HT1080 (cell line): ENCODE measurements around the gene FAM20C. TPM values are rescaled to one million over a fixed set of nuclear protein-coding genes. Genes with fewer than 3 reads are reported as not detected.
"Not testable (repeated sequence)": the region's sequence is repeated elsewhere in the genome, so short reads cannot be mapped to it uniquely, and the experiment has no call there.

Source experiments
- DNase-seq: peaks from one replicate; pipeline ENCODE4 v3.0.0-alpha.2; 2015; ENCODE audit warnings: low read depth
- total RNA-seq: library from RNA; depleted of rRNA; stranded (reverse); fragments of >200 nt; shearing (Covaris generic); gene quantifications from 2 replicates; pipeline ENCODE4 v1.2.3, GENCODE V29; 2014

Gene FAM20C
- total RNA-seq, 1 experiment from 2014 or later, result 31.3 TPM

DNA sequence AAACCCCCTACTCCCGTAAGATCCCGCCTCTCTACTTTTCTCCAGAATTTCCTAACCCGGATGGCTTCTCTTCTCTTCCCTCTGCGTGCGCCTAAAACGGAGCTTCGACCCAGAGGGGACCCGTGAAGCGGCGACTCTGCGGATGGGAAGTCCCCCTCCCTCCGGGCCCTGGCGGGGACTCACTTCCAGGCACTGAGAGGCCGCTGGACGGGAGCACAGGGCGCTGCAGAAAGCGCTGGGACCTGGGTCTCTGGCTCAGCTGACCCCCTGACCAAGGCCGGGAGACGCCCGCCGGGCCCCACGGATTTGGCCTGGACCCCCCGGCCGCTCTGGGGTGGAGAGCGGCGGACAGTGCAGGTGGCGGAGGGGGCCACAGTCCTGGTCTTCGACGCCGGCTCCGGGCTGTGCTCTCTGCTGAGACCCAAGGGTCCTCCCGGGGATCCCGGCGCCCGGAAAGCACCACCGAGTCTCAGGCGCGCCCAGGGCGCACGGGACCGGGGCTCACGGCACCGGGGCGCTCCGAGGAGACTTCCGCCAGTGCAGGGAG lies 96.9 kb downstream of the FAM20C start:
- DNase-seq, result no peak

DNA sequence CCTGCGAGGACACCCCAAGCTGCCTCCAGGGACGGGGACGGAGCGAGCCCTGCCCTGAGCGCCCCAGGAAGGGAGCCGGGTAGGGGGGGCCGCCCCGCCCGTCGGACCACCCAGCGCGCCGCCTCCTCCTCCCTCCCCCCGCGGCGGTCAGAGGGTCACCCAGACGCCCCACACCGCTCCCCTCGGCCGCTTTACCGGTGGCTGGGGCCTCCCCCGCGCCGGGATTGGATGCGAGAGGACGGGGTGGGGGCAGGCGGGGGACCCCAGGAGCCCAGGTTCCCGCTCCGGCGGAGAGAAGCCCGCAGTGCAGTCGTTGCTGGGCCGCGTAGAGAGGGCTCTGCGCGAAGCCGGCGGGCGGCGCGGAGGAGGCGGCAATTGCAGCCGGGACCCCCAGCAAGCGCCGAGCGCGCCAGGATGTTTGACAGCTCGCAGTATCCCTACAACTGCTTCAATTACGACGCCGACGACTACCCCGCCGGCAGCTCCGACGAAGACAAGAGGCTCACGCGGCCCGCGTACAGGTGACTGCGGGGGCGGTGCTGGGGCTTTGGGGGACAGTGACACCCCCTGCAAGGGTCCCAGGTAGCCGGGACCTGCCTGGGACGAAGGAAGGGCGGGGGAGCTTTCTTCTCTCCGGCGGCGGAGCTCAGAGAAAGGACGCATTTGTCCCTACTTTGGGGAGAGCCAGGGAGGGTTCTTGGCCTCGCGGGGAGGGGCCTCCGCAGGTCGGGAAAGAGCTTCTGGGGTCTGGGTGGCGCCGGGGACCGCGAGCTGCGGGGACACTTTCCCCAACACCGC lies 97.6 kb downstream of the FAM20C start, which contains the start of gene FOXL3:
Gene FOXL3 (plus strand): TSS at position 415 of the 798 bp plus-strand sequence. CDS start 0 bp downstream, at position 415.
- no peak for DNase-seq

DNA sequence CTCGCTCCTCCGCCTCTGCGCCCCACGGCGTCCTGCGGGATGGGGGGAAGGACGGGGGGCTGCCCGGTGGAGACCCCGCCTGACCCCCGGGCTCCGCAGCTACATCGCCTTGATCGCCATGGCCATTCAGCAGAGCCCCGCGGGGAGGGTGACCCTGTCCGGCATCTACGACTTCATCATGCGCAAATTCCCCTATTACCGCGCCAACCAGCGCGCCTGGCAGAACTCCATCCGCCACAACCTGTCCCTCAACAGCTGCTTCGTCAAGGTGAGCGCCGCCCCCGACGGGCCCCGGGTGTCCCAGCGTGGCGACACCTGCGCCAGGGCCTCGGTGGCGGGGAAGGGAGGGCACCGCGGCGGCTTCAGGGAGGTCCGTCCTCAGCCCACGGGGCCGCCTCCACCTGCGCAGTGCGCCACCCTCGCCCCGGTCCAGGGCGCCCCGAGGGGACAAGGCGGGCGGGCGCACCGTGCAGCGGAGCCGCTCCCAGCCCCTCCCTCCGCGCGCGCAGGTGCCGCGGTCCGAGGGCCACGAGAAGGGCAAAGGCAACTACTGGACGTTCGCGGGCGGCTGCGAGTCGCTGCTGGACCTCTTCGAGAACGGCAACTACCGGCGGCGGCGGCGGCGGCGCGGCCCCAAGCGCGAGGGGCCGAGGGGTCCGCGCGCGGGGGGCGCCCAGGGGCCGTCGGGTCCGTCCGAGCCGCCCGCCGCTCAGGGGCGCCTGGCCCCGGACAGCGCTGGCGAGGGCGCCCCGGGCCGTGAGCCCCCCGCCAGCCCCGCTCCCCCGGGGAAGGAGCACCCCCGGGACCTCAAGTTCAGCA lies 98.4 kb downstream of the FAM20C start:
- DNase-seq, result no peak

DNA sequence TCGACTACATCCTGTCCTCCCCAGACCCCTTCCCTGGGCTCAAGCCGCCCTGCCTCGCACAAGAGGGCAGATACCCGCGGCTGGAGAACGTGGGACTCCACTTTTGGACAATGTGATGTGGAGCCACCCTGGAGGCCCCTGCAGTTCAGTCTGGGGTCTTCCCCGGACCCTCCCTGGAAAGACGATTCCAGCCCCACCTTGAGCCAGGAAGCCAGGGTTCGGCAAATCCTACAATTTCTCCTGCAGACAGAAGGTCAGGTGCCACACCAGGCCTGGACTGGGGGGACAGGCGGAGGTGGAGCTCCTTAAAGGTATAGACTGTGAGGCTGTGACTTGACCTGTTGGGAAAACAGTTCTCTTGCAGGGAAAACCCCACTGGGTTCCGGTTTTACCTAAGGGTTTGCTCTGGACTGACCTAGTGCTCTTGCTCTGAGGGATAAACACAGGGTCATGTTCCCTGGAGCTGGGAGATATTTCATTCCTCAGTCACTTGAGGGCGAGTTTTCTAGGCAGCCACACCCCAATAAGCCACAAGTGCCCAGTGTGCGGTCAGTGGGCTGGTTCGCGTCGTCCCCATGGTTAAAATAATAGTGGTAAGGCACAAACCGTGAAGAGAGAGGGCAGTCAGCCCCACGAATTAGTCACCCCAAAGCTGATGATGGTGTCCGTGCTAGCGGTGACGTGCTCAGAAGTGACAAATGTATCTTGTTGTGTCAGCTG lies 99.2 kb downstream of the FAM20C start:
- DNase-seq, result no peak

DNA sequence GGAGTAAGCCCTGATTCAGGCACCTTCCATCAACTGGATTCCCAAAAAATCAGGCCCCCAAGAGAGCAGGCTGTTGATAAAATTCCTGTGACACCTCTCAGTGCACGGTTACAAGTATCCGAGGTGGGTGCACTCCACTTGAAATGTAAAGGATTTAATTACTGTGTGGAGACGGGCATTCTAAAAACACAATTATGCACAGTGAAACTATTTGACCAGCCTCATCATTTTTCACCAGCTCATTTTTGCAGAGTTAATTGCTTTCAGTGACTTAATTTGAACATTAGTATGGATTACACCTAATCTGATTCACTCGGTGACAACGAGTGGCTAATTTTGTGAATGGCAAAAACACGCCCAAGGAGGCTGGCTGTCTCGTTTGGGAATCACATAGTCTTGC lies 99.9 kb downstream of the FAM20C start:
- no peak for DNase-seq

DNA sequence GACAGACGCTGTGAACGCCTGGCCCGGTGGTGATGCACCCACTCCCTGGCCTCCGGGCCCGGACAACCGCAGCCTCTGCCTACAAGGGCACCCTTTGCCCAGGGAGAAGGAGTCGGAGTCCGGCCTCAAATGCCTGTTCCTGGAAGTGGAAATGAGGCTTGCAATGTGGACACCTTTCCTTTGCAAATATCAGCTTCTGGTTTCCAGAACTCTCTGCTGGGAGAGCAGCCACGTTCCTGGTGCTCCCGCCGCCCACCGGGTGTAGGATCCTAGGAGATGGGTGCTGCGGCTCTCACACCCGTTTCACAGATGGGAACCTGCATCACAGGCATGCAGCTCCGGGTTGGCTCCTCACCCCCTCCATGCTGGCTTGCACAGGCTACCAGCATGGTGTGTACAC lies 100.5 kb downstream of the FAM20C start:
- no peak for DNase-seq

DNA sequence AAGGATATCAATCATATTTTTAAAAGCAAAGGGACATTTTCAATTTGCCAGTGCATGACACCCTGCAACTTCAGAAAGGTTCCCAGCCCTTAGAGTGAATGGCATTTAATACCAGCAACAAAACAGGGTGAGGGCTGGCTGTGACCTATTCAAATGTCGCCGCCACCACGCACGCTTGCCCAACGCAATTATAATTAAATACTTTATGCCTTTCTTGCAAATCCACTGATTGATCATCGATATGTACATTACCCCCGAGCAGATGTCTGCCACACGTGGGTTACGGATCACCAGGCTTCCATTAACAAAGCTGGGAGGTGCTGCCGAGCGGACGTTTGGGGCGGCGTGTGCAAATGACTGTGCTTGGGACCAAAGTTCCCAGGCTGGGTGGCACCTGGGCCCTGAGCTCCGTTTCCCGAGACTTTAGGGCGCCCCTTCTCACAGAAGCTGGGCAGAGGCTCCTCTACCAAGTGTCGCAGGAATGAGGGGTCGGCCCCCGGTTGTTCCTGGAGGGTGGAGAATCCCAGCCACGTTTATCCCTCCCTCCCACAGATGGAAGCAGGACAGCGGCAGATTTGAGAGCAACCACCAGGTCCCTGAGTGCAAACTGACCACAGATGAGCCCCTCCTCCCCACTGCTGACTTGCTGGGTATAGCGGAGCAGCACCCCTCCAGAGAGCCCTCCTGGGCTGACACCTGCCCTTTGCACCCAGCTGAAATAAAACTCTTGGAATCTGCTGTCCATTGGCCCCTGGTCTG lies 101.5 kb downstream of the FAM20C start:
- no peak for DNase-seq

DNA sequence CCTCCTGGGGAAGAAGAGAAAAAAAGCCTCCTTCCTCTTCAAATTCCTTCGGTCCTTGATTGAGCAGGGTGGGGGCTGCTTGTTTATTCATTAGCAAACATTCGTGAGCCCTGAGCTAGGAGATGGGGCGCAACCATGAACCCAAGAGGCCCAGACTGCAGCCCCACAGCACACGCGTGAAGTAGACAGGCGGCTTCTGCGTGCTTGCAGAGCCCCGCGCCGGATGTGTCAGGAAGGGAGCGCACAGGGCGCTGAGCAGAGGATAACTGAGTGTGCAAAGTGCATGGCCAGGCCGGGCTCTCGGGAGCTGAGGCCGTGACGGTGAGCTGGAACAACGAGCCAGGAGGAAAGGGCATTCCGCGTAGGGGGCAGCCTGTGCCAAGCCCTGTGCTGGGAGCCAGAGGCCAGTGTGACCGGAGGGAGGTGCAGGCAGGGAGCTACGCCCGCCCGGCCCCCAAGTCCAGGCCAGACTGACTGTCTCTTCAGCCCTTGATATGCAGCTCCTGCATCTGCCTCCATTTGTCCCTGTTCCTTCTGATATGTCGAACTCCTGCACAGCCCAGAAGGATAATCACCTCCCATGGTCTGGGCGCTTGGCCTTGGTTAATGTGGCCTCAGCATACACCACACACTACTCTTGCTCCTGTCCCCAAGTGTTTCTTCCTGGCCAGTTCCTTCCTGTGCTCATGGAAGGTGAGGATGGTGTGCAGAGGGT lies 102.2 kb downstream of the FAM20C start:
- no peak for DNase-seq

DNA sequence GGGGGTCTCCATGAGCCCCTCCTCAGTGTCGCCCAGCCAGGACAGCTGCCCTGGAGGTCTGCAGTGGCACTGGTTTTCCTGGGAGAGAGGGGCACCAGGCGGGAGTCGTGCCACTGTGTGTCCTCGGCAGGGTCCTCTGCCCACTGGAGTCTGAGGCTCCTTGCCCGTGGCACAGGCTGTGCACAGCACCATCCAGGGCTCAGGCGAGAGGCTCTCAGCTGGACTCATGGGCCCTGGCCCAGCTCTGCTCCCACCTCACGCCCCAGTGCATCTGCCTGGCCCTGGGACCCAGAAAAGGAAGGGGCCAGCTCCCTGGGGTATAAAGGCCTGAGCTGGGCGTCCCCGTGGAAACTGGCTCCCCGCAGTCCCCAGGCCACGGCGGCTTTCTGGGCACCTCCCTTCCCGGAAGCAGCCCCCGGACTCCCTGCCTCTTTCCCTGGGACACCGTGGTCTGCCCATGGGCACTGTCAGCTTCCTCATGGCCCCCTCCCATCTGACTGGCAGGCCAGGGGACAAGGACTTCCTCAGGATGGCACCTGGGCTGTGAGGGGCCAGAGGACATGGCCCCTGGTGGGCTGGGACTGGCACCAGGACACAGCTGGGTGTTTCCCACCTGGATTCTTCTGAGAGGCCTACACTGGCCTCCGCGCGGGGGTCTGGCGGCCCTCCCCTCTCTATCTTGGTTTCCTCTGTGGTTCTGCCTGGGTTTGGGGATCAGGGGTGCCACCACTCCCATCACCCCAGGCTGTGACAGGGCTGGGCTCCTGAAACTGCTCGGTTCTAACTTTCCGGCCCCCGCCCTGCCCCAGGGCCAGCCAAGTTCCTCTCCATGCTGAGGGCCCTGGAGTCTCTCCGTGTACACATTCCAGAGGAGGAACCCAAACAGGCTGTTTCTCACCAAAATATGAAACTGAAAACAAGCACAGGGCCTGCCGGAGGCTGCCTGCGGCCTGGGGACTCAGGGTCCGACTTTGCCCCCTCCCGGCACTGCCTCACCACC lies 103.1 kb downstream of the FAM20C start:
- no peak for DNase-seq

DNA sequence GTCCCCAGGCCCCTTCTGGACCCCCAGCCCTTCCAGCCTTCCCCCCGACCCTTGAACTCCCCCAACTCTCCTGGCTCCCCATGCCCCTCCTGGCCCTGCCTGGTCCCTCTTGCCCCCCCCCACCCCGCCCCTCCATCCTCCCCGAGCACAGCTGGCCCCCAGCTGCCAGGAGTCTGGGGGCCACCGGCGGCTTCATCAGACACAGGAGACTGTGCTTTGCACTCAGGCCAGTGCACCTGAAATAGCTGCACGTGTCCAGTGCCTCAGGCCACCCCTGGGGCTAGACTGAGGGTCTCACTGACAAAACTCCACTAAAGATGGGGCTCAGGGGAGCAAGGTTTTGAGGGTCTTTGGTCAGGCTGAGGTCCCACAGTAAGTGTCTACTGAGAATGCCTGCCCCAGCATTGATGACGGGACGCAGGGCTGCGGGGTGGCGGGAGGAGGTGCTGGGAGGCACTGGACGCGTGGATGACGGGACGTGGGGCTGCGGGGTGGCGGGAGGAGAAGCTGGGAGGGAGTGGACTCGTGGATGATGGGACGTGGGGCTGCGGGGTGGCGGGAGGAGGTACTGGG lies 104.1 kb downstream of the FAM20C start:
- DNase-seq, result no peak

DNA sequence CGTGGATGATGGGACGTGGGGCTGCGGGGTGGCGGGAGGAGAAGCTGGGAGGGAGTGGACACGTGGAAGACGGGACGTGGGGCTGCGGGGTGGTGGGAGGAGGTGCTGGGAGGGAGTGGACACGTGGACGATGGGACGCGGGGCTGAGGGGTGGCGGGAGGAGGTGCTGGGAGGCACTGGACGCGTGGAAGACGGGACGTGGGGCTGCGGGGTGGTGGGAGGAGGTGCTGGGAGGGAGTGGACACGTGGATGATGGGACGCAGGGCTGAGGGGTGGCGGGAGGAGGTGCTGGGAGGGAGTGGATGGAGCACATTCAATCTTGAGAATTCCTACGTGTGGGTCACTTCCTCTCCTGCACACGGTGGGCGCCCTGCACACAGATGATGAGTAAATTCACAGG lies 104.8 kb downstream of the FAM20C start:
- not testable (repeated sequence) for DNase-seq

DNA sequence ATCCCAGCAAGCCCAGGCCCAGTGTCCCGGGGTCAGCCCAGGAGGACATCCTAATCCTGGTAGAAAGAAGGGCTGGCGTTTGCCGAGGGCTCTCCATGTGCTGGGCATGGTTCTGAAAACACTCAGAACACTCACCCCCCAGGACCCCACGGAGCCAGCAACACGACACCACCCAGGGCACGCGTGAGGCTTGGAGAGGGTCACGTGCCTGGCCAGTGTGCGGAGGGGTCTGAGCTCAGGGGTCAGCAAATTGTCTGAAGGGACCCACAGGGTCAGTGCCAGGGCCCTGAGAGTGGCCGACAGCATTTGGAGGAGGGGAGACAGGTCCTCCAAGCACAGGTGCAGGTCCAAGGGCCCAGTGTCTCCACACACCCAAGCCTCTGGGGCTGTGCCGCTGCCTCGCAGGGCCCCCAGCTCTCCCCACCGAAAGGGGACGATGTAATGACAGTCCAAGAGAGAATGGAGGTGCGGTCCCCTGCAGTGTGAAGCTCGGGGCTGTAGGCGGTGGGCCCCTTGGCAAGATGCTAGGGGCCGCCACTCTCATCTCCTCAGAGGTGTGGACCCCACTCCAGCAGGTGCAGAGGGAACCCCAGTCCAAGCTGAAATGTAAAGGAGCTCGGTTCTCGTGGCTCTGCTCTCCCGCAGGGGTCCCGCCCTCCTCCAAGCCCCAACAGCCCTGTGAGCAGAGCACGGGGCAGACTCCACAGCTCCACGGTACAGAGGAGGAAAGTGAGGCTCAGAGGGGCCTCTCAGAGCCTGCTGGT lies 105.4 kb downstream of the FAM20C start:
- no peak for DNase-seq

DNA sequence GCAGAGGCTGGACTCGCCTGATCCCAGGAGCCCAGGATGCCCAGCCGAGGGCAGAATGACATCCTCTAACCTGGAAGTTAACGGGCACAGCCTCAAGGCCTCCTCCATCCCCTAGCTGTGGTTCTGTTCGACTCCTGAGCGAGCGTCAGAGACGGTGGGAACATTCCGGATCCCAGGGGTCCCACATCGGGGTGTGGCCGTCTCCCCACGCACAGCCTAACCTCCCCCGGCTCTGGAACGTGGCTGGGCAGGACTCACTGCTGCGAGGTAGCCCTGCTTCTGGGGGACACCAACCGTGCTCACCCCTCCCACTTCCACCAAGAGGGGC lies 106.0 kb downstream of the FAM20C start:
- no peak for DNase-seq

DNA sequence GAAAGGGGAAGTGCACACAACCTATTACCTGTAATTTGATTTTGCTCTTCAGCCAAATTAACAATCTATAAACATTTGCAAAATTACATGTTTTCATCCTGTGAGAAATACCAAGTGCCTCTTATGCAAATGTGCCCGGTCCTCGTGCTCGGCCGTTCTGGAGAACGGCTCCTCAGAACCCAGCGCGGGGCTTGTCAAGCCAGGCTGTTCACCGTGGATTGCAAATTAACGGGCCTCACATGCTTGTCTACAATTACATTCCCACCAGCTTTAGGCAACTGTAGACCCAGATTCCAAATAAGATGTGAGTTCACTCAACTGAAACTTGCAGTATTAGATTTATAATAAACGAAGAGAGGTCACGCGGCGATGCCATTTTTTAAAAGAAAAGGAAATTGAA lies 106.4 kb downstream of the FAM20C start:
- DNase-seq, result no peak

DNA sequence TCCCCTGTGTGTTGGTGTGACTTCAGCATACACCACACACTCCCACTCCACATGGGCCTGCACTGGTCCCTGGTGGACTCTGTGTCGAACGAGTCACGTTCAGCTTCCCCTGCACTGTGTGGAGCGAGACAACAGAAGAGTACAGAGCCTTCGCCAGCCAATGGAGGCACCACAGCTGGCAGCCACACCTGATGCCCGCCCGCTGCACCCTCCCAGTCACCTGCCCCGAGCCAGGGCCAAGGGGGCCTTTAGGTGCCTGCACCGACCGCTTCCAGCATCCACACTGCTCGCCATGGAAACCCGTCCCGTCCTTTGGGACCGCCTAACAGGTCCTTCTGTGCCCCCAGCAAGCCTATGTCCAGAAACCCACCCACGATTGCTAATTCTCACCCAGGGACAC lies 106.8 kb downstream of the FAM20C start:
- no peak for DNase-seq

DNA sequence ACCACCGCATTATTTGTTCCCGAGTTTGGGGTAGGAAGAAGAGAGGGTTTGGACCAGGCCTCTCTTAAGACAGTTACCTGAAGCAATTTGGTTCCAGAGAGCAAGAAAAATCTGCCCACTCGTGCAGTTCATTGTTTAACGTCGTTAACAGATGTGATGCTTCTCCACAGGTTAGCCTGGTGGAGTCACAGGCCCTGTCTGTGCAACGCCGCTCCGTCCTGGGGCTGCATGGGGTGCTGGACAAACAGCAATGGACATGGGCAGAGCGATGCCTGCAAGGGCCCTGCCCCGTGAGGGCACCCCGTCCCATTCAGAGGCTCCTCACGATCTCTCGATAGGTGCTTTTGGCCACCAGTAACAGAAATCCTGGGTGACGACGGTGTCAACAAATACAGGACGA lies 107.3 kb downstream of the FAM20C start:
- no peak for DNase-seq

DNA sequence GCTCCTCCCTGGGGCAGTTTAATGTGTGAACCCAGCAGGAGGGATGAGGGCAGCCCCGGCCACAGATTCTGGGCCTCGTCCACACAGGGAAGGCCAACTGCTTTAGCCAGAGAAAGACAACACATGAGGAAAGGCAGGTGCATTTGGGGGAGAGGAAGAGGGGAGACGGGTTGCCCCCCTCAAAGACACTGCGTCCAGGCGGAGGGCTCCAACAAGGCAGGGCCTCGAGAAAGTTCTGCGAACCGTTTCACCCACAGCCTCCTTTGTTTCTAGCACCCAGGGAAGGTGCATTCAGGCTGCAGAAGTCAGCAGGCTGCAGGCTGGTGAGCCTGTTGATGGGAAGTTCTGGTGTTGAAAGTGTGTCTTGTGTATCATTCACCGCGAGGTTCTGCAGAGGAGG lies 107.7 kb downstream of the FAM20C start:
- DNase-seq, result no peak
